ENCODE data around the gene HOXB7.
A peak's percentile ranks its signal among the peaks of the same experiment; 100 is the strongest.

Gene HOXB7

GRCh38 chr17:48623583-48623982 lies 12.8 kb upstream of the HOXB7 start:
- no peak for DNase-seq (ENCODE audit: low read depth)

- DNase-seq (ENCODE audit: low read depth) = no peak
These were observed 12.0 kb upstream of the HOXB7 start for GRCh38 chr17:48622857-48623256.

- no peak for DNase-seq (ENCODE audit: low read depth)
These were observed 10.9 kb upstream of the HOXB7 start for GRCh38 chr17:48621410-48622392.

- DNase-seq (ENCODE audit: low read depth) = no peak
These were observed 9.8 kb upstream of the HOXB7 start for GRCh38 chr17:48620461-48621139.

- DNase-seq (ENCODE audit: low read depth) = no peak
These were observed 9.1 kb upstream of the HOXB7 start for GRCh38 chr17:48619826-48620449.

- DNase-seq (ENCODE audit: low read depth) = peak; percentile 67
These were observed 7.6 kb upstream of the HOXB7 start for GRCh38 chr17:48618256-48618896.

GRCh38 chr17:48617471-48618255 lies 6.8 kb upstream of the HOXB7 start:
- no peak for DNase-seq (ENCODE audit: low read depth)

GRCh38 chr17:48616717-48617470 lies 6.1 kb upstream of the HOXB7 start:
- no peak for DNase-seq (ENCODE audit: low read depth)

- no peak for DNase-seq (ENCODE audit: low read depth)
These were observed 5.3 kb upstream of the HOXB7 start for GRCh38 chr17:48615963-48616716.

- DNase-seq (ENCODE audit: low read depth) = no peak
These were observed 4.5 kb upstream of the HOXB7 start, which contains the start of gene HOXB8 for GRCh38 chr17:48615047-48615962. Gene HOXB8, minus strand, starts transcription at chr17:48615292. Its CDS starts 588 bp downstream, at chr17:48614704.

GRCh38 chr17:48613862-48614694 lies 3.3 kb upstream of the HOXB7 start:
- DNase-seq (ENCODE audit: low read depth) = no peak

GRCh38 chr17:48612854-48613691 lies 2.3 kb upstream of the HOXB7 start:
- no peak for DNase-seq (ENCODE audit: low read depth)

GRCh38 chr17:48612456-48612853 lies 1.6 kb upstream of the HOXB7 start:
- no peak for DNase-seq (ENCODE audit: low read depth)

GRCh38 chr17:48611681-48612455 lies 1.1 kb upstream of the HOXB7 start:
- DNase-seq (ENCODE audit: low read depth) = no peak

GRCh38 chr17:48611213-48611612 lies 396 bp upstream of the HOXB7 start:
- DNase-seq (ENCODE audit: low read depth) = no peak

GRCh38 chr17:48609759-48610281 lies 997 bp downstream of the HOXB7 start:
- DNase-seq (ENCODE audit: low read depth) = no peak

Data from stimulated activated CD8-positive, alpha-beta memory T cell treated with anti-CD3 and anti-CD28 coated beads, Interleukin-4, amount 100 ng/mL, for 24 hours (primary cell).